ENCODE measurements around the gene LZTR1.

DNA sequence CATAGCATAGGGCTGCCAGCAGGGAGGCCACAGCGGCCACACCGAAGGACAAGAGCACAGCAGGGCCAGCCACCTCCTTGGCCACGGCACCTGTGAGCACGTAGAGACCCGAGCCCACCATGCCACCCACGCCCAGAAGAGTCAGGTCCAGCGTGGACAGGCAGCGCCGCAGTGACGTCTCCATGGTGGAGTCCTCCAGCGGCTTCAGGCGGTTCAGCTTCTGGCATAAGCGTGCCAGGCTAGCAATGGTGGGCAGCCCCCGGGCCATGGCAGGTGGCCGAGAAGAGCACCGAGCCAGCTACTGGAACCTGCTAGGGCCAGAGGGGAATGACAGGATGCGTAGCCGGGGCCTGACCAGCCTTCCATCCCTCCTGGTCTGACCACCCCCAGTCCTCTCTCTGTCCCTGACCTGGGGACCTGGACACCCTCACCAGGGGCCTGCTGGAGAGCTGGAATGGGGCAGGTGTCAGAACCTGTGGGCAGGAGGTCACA lies 49.5 kb downstream of the LZTR1 start:
- TF ChIP-seq, protein P1, sequence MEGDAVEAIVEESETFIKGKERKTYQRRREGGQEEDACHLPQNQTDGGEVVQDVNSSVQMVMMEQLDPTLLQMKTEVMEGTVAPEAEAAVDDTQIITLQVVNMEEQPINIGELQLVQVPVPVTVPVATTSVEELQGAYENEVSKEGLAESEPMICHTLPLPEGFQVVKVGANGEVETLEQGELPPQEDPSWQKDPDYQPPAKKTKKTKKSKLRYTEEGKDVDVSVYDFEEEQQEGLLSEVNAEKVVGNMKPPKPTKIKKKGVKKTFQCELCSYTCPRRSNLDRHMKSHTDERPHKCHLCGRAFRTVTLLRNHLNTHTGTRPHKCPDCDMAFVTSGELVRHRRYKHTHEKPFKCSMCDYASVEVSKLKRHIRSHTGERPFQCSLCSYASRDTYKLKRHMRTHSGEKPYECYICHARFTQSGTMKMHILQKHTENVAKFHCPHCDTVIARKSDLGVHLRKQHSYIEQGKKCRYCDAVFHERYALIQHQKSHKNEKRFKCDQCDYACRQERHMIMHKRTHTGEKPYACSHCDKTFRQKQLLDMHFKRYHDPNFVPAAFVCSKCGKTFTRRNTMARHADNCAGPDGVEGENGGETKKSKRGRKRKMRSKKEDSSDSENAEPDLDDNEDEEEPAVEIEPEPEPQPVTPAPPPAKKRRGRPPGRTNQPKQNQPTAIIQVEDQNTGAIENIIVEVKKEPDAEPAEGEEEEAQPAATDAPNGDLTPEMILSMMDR (conservative IDR thresholded peaks at IDR 0.05; ENCODE audit: low read depth in 2 of 2) = no peak
- no peak for TF ChIP-seq ZNF114 (CRISPR knock-in tag; IDR thresholded peaks at IDR 0.05)
